ENCODE measurements around the gene CASZ1.

Gene CASZ1

GRCh38 chr1:10709165-10709564 is 87.3 kb downstream of the CASZ1 start:
- Histone ChIP-seq H4K20me1 (ENCODE audit: low read depth, low read length) (no peaks in the 10 kb centered on the region), H3F3A (ENCODE audit: insufficient read depth) (no peaks in the 10 kb centered on the region), H3K4me2 (ENCODE audit: low read depth, low read length, poor library complexity, severe bottlenecking) (no peak overlapping the region), H3K27me3 (ENCODE audit: low read length) (no peaks in the 10 kb centered on the region), H3K4me3 (ENCODE audit: insufficient read depth, low read length, poor library complexity, severe bottlenecking) (no peak overlapping the region), H3K36me3 (ENCODE audit: low read length) (no peaks in the 10 kb centered on the region), H3K9ac (ENCODE audit: low read length) (no peak overlapping the region), H3K9me2 (replicated peaks; ENCODE audit: insufficient read depth, low read length) (no peaks in the 10 kb centered on the region), H3K79me2 (ENCODE audit: insufficient read depth, low read length) (no peaks in the 10 kb centered on the region), H2AFZ (ENCODE audit: low read depth, low read length, severe bottlenecking) (no peak overlapping the region), H3K9me3 (ENCODE audit: insufficient read depth, low read length) (no peaks in the 10 kb centered on the region), H3K27ac (ENCODE audit: low read depth, low read length) (no peak overlapping the region)
- TF ChIP-seq EZH2phosphoT487 (conservative IDR thresholded peaks at IDR 0.05; ENCODE audit: low read length) (no peak), CTCF (IDR thresholded peaks at IDR 0.05; ENCODE audit: insufficient read depth, low read length, poor library complexity, severe bottlenecking) (no peak)

- TF ChIP-seq EZH2phosphoT487 (conservative IDR thresholded peaks at IDR 0.05; ENCODE audit: low read length): no peak
- no peak for TF ChIP-seq CTCF (IDR thresholded peaks at IDR 0.05; ENCODE audit: insufficient read depth, low read length, poor library complexity, severe bottlenecking)
- Histone ChIP-seq H3K79me2 (ENCODE audit: insufficient read depth, low read length) (no peaks in the 10 kb centered on the region), H3K4me3 (ENCODE audit: insufficient read depth, low read length, poor library complexity, severe bottlenecking) (no peak overlapping the region), H2AFZ (ENCODE audit: low read depth, low read length, severe bottlenecking) (no peak overlapping the region), H3K4me2 (ENCODE audit: low read depth, low read length, poor library complexity, severe bottlenecking) (no peak overlapping the region), H3K27me3 (ENCODE audit: low read length) (no peaks in the 10 kb centered on the region), H3K36me3 (ENCODE audit: low read length) (no peaks in the 10 kb centered on the region), H3F3A (ENCODE audit: insufficient read depth) (no peaks in the 10 kb centered on the region), H3K9me3 (ENCODE audit: insufficient read depth, low read length) (no peaks in the 10 kb centered on the region), H4K20me1 (ENCODE audit: low read depth, low read length) (no peaks in the 10 kb centered on the region), H3K9ac (ENCODE audit: low read length) (no peak overlapping the region), H3K9me2 (replicated peaks; ENCODE audit: insufficient read depth, low read length) (no peaks in the 10 kb centered on the region), H3K27ac (ENCODE audit: low read depth, low read length) (no peak overlapping the region)
These were observed 87.7 kb downstream of the CASZ1 start for GRCh38 chr1:10708757-10709156.

GRCh38 chr1:10707208-10707607 is 89.2 kb downstream of the CASZ1 start:
- Histone ChIP-seq H3K9me3 (ENCODE audit: insufficient read depth, low read length) (no peaks in the 10 kb centered on the region), H3F3A (ENCODE audit: insufficient read depth) (no peaks in the 10 kb centered on the region), H2AFZ (ENCODE audit: low read depth, low read length, severe bottlenecking) (no peak overlapping the region), H3K27ac (ENCODE audit: low read depth, low read length) (no peak overlapping the region), H3K36me3 (ENCODE audit: low read length) (no peaks in the 10 kb centered on the region), H3K79me2 (ENCODE audit: insufficient read depth, low read length) (no peaks in the 10 kb centered on the region), H3K9ac (ENCODE audit: low read length) (no peak overlapping the region), H3K9me2 (replicated peaks; ENCODE audit: insufficient read depth, low read length) (no peaks in the 10 kb centered on the region), H3K4me3 (ENCODE audit: insufficient read depth, low read length, poor library complexity, severe bottlenecking) (no peak overlapping the region), H3K27me3 (ENCODE audit: low read length) (no peaks in the 10 kb centered on the region), H4K20me1 (ENCODE audit: low read depth, low read length) (no peaks in the 10 kb centered on the region), H3K4me2 (ENCODE audit: low read depth, low read length, poor library complexity, severe bottlenecking) (no peak overlapping the region)
- TF ChIP-seq CTCF (IDR thresholded peaks at IDR 0.05; ENCODE audit: insufficient read depth, low read length, poor library complexity, severe bottlenecking) (no peak), EZH2phosphoT487 (conservative IDR thresholded peaks at IDR 0.05; ENCODE audit: low read length) (no peak)
